ENCODE results near the gene RAPSN. TPM values are rescaled to one million over a fixed set of nuclear protein-coding genes. Genes with fewer than 3 reads are reported as not detected.

The RAPSN gene
- total RNA-seq, 2 experiments from 2014 or later, result 0.45 to 1.2 TPM

DNA sequence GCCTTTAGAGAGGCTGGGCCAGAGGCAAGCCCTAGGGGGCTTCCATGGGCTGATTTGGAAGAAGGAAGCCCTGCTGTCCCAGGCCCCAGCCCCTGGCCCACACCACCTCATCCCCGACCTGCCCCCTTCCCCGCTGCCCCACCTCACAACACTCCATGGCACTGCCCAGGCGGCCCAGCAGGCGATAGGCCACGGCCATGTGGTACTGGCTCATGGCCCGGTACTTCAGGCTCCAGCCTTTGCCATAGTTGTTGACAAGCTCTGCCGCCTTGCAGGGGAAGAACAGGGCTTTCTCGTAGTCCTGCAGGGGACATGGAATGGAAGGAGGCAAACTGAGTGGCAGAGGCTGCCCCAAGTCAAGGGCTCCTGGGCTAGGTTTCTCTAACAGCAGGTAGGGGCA, 6.4 kb downstream of the RAPSN start:
- ATAC-seq, result no peak
- peaks cover 8% of the 10 kb centered on the region for H3K4me1 Mint-ChIP-seq (ENCODE audit: low read depth)
- H3K4me3 Mint-ChIP-seq, result no peak overlapping the region
- ChIA-PET POLR2A (no interaction called here), CTCF (interaction anchor here (1.9 to 2.3 kb wide), 2 partner anchors 11 to 31 kb away, joined by 6 to 8 read pairs; no protein-coding TSS in a partner anchor)
- H3K27me3 Mint-ChIP-seq (ENCODE audit: low read depth), result no peaks in the 10 kb centered on the region
- no peak for DNase-seq
- no peak overlapping the region for H3K27ac Mint-ChIP-seq
- no peaks in the 10 kb centered on the region for H3K36me3 Mint-ChIP-seq (ENCODE audit: low read depth)
- H3K9me3 Mint-ChIP-seq (ENCODE audit: insufficient read depth), result no peaks in the 10 kb centered on the region

DNA sequence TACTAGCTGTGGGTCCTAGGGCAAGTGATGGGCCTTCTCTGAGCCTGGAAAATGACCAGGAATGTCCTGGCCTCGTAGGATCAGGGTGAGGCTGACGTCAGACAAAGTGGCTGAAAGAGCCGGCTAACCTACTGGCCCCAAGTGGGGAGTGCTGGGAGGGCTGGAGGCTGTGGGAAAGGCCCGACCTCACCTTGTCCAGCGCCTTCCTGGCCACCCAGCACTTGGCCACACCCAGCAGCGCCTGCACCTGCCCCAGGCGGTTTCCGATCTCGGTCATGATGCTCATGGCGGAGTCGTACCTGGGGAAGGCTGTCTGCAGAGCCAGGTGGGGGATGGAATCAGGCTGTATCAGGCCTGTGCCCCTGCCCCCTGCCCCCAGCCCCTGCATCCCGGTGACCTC, 7.5 kb downstream of the RAPSN start:
- ChIA-PET POLR2A (no interaction called here), CTCF (interaction anchor here (1.5 kb wide), 1 partner anchor 13 kb away, joined by 6 read pairs; no protein-coding TSS in a partner anchor)
- H3K27ac Mint-ChIP-seq, result no peak overlapping the region
- peaks cover 8% of the 10 kb centered on the region for H3K4me1 Mint-ChIP-seq (ENCODE audit: low read depth)
- no peaks in the 10 kb centered on the region for H3K27me3 Mint-ChIP-seq (ENCODE audit: low read depth)
- ATAC-seq (no peak), DNase-seq (no peak)
- no peaks in the 10 kb centered on the region for H3K9me3 Mint-ChIP-seq (ENCODE audit: insufficient read depth)
- no peaks in the 10 kb centered on the region for H3K36me3 Mint-ChIP-seq (ENCODE audit: low read depth)
- H3K4me3 Mint-ChIP-seq, result no peak overlapping the region

DNA sequence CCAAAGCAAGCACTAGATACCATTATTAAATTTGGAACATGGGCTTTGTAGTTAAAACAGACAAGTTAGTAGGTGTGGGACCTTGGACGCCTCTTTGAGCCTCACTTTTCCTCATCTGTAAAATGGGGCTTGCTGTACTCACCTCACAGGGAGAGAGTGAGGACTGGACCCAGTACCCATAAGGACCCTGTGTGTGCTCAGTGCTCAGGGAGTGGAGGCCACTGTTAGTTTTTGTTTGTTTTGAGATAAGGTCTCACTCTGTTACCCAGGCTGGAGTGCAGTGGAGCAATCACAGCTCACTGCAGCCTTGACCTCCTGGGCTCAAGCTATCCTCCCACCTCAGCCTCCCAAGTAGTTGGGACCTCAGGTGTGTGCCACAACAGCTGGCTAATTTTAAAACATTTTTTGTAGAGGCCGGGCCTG, 8.9 kb downstream of the RAPSN start:
- H3K4me3 Mint-ChIP-seq, result no peak overlapping the region
- H3K4me1 Mint-ChIP-seq (ENCODE audit: low read depth), result peaks cover 8% of the 10 kb centered on the region
- ChIA-PET POLR2A (no interaction called here), CTCF (interaction anchor here (1.5 kb wide), 1 partner anchor 14 kb away, joined by 6 read pairs; no protein-coding TSS in a partner anchor)
- DNase-seq, result no peak
- H3K27me3 Mint-ChIP-seq (ENCODE audit: low read depth), result no peaks in the 10 kb centered on the region
- no peak for ATAC-seq
- no peaks in the 10 kb centered on the region for H3K9me3 Mint-ChIP-seq (ENCODE audit: insufficient read depth)
- H3K27ac Mint-ChIP-seq, result no peak overlapping the region
- H3K36me3 Mint-ChIP-seq (ENCODE audit: low read depth), result no peaks in the 10 kb centered on the region

DNA sequence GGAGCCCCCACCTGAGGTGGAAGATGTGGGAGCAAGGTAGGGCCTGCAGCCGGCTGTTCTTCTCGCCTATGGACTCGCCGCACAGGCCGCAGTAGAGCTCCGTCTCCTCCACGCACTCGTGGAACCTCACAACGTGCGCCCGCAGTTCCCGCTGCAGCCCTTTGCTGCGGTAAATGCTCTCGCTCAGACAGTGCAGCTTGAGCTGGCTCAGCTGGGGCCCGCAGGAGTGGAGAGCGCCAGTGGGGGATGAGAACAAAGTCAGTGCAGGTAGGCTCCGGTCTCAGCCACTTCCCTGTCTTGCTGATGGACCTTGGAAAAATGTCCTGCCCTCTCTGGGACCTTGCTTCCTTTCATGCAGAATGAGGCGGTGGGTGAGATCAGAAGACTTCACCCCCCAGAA, 10.2 kb downstream of the RAPSN start:
- DNase-seq (no peak), ATAC-seq (no peak)
- POLR2A ChIA-PET, result no interaction called here
- Mint-ChIP-seq H3K9me3 (ENCODE audit: insufficient read depth) (no peaks in the 10 kb centered on the region), H3K27me3 (ENCODE audit: low read depth) (no peaks in the 10 kb centered on the region), H3K36me3 (ENCODE audit: low read depth) (no peaks in the 10 kb centered on the region), H3K27ac (no peak overlapping the region), H3K4me1 (ENCODE audit: low read depth) (peaks cover 6% of the 10 kb centered on the region), H3K4me3 (no peak overlapping the region)
- CTCF ChIA-PET, result no interaction called here

DNA sequence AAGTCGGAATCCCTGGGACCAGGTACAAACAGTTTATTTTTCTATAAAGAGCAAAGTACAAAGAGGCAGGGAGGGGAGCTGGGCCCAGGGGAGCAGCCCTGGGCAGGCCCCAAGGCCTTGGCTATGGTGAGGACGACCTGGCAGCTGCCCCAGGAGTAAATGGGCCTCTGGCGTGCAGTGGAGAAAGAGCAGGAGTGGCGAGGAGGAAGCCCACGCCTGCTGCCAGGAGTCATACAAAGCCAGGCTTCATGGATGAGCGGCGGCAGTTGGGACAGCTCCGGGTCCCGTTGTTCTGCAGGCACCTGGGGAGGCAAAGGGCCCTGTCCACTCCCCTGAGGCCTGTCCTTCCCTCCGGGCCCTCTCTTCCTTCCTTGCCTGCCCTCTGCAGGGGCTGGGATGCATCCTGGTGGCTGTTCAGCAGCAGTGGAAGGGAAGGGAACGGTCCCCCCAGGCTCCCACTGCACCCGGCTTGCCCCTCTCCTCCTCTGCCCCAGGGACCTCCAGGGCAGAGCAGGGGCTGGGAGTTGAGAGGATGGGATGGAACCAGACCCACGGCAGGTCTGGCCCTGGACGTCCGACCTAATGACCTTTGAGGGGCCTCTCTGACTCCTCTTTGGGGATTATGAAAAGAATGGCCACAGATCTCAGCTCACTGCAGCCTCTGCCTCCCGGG, 11.1 kb downstream of the RAPSN start:
- no peak for DNase-seq
- Mint-ChIP-seq H3K27me3 (ENCODE audit: low read depth) (peaks cover 4% of the 10 kb centered on the region), H3K9me3 (ENCODE audit: insufficient read depth) (no peaks in the 10 kb centered on the region), H3K4me3 (no peak overlapping the region), H3K4me1 (ENCODE audit: low read depth) (no peaks in the 10 kb centered on the region), H3K36me3 (ENCODE audit: low read depth) (no peaks in the 10 kb centered on the region), H3K27ac (no peak overlapping the region)
- ChIA-PET CTCF (interaction anchor here (1.0 to 1.2 kb wide), 2 partner anchors 26 to 64 kb away, joined by 3 read pairs; no protein-coding TSS in a partner anchor), POLR2A (no interaction called here)
- ATAC-seq, result no peak

DNA sequence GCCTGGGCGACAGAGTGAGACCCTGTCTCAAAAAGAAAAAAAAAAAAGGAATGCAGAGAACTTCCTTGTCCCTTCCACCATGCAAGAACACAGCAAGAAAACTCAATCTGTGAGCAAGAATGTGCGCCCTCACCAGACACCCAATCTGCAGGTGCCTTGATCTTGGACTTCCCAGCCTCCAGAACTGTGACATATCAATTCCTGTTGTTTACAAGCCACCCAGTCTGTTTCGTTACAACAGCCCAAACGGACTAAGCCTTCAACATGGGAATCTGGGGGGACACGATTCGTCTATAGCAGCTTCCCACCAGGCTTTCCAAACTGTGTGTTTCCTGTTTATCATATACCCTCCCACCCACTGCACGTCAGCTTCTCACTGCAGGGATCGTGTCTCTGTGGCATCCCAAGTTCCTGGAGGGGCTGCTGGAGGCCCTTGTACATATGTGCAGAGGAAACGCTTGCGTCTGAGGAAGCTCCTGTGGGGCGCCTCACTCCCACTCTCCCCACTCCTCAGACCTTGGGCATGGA, 11.7 kb downstream of the RAPSN start:
- Mint-ChIP-seq H3K4me1 (ENCODE audit: low read depth) (no peaks in the 10 kb centered on the region), H3K27ac (no peak overlapping the region), H3K4me3 (no peak overlapping the region), H3K9me3 (ENCODE audit: insufficient read depth) (no peaks in the 10 kb centered on the region), H3K27me3 (ENCODE audit: low read depth) (peaks cover 4% of the 10 kb centered on the region), H3K36me3 (ENCODE audit: low read depth) (no peaks in the 10 kb centered on the region)
- ChIA-PET CTCF (interaction anchor here (1.0 to 1.2 kb wide), 2 partner anchors 25 to 63 kb away, joined by 3 read pairs; no protein-coding TSS in a partner anchor), POLR2A (no interaction called here)
- ATAC-seq (no peak), DNase-seq (no peak)

DNA sequence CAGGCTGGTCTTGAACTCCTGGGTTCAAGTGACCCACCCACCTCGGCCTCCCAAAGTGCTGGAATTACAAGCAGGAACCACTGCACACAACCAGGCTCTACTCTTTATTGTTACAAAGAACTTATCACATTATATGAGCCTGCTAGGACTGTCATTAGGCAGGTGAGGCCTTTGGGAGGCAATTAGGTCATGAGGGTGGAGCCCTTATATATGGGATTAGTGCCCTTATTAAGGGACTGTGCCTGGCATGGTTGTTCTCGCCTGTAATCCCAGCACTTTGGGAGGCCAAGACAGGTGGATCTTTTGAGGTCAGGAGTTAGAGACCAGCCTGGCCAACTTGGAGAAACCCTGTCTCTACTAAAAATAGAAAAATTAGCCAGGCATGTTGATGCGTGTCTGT, 12.2 kb downstream of the RAPSN start:
- H3K4me1 Mint-ChIP-seq (ENCODE audit: low read depth), result no peaks in the 10 kb centered on the region

DNA sequence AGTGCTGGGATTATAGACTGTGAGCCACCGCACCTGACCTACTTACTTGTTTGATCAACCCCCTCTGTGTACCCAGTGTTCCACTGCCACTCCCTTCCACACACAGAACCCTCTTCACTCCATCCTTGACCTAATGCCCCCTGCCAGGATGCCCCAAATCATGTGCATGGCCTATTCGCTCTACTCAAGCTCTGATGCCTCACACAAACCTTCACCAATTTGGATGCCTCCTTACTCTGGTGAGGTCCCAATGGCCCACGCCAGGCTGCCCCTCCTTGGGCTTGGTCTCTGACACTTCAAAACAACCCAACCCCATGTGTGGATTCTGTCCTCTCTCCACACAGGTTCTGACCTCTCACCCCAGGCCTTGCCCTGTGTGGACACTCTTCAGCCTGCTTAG, 13.2 kb downstream of the RAPSN start:
- CTCF ChIA-PET, result no interaction called here
- DNase-seq, result no peak
- Mint-ChIP-seq H3K27ac (no peak overlapping the region), H3K36me3 (ENCODE audit: low read depth) (no peaks in the 10 kb centered on the region), H3K27me3 (ENCODE audit: low read depth) (peaks cover 4% of the 10 kb centered on the region), H3K4me3 (no peak overlapping the region), H3K9me3 (ENCODE audit: insufficient read depth) (no peaks in the 10 kb centered on the region), H3K4me1 (ENCODE audit: low read depth) (no peaks in the 10 kb centered on the region)
- POLR2A ChIA-PET, result no interaction called here
- no peak for ATAC-seq

More for the DNA sequence above, 12.2 kb downstream of the RAPSN start:
- Mint-ChIP-seq H3K9me3 (ENCODE audit: insufficient read depth) (no peaks in the 10 kb centered on the region), H3K27ac (no peak overlapping the region), H3K4me3 (no peak overlapping the region), H3K27me3 (ENCODE audit: low read depth) (peaks cover 4% of the 10 kb centered on the region), H3K36me3 (ENCODE audit: low read depth) (no peaks in the 10 kb centered on the region)
- DNase-seq (no peak), ATAC-seq (no peak)
- POLR2A ChIA-PET, result no interaction called here
- CTCF ChIA-PET, result interaction anchor here (1.0 to 1.2 kb wide), 2 partner anchors 24 to 62 kb away, joined by 3 read pairs; no protein-coding TSS in a partner anchor

DNA sequence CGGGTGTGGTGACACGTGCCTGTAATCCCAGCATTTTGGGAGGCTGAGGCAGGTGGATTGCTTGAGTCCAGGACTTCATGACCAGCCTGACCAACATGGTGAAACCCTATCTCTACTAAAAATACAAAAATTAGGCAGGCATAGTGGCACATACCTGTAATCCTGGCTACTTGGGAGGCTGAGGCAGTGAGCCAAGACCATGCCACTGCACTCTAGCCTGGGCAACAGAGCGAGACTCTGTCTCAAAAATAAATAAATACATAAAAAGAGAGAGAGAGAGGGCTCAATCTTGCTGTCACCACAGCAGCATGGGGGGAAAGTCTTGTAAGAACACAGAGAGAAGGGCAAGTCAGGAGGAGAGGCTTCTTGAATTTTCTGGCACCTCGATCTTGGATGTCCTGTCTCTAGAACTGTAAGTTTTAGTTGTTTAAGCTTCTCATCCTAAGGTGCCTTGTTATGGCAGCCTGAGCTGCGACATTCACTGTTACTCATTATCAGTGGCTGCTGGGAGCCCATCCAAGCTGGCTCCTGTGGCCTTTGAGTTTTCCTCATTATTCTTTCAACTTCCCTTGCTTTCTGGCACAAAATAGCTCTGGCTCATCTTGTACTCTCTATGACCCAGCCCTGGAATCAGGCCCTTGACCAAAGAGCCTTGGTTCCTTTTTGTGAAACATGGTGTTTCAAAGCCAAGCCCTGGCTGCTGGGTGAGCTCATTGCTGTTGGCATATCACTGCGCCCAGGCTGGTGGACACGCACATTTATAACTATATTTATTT, 14.7 kb downstream of the RAPSN start:
- no peaks in the 10 kb centered on the region for H3K36me3 Mint-ChIP-seq (ENCODE audit: low read depth)

DNA sequence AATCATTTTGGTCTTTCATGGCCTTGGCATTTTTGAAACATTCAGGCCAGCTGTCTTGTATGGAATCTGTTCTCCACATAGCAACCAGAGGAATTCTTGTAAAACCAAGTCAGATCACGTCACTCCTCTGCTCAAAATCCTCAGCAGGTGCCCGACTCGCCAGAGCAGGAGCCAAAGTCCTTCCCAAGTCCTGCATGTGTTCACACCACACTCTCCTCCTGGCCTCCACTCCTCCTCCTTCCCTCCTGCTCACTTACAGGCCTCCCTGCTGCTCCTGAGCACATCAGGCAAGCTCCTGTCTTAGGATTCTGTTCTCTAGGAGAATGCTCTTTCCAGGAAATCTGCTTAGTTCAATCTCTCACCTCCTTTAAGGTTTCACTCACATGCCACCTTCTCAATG, 15.8 kb downstream of the RAPSN start:
- ATAC-seq (no peak), DNase-seq (no peak)
- H3K9me3 Mint-ChIP-seq (ENCODE audit: insufficient read depth), result no peaks in the 10 kb centered on the region
- H3K4me1 Mint-ChIP-seq (ENCODE audit: low read depth), result no peaks in the 10 kb centered on the region
- H3K27me3 Mint-ChIP-seq (ENCODE audit: low read depth), result peaks cover 4% of the 10 kb centered on the region
- no peak overlapping the region for H3K27ac Mint-ChIP-seq
- H3K36me3 Mint-ChIP-seq (ENCODE audit: low read depth), result no peaks in the 10 kb centered on the region
- CTCF ChIA-PET, result interaction anchor here (1.2 to 1.6 kb wide), 2 partner anchors 22 to 59 kb away, joined by 3 to 4 read pairs; no protein-coding TSS in a partner anchor
- POLR2A ChIA-PET, result no interaction called here
- H3K4me3 Mint-ChIP-seq, result no peak overlapping the region

More for the DNA sequence above, 14.7 kb downstream of the RAPSN start:
- H3K4me1 Mint-ChIP-seq (ENCODE audit: low read depth), result no peaks in the 10 kb centered on the region
- no peak overlapping the region for H3K4me3 Mint-ChIP-seq
- ChIA-PET CTCF (no interaction called here), POLR2A (no interaction called here)
- peaks cover 4% of the 10 kb centered on the region for H3K27me3 Mint-ChIP-seq (ENCODE audit: low read depth)
- H3K27ac Mint-ChIP-seq, result no peak overlapping the region
- H3K9me3 Mint-ChIP-seq (ENCODE audit: insufficient read depth), result no peaks in the 10 kb centered on the region
- no peak for ATAC-seq
- DNase-seq, result no peak

DNA sequence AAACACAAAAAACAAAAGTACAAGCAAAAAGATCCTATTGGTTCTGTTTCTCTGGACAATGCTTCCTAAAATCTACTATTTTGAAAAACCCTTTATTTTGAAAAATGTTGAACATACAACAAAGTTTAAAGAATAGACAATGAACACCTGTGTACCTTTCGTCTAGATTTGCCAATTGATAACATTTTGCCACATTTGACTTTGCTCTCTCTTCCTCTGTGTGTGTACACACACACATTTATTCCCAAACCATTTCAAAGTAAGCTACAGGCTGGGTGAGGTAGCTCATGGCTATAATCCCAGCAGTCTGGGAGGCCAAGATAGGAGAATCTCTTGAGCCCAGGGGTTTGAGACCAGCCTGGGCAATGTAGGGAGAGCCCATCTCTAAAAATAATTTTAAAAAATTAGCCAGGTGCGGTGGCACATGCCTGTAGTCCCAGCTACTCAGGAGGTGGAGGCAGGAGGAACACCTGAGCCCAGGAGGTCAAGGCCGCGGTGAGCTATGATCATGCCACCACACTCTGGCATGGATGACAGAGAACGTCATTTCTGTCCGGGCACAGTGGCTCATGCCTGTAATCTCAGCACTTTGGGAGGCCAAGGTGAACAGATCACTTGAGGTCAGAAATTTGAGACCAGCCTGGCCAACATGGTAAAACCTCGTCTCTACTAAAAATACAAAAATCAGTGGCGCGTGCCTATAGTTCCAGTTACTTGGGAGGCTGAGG, 17.4 kb downstream of the RAPSN start:
- Mint-ChIP-seq H3K4me1 (ENCODE audit: low read depth) (peaks cover 5% of the 10 kb centered on the region), H3K27ac (no peak overlapping the region), H3K4me3 (no peak overlapping the region), H3K36me3 (ENCODE audit: low read depth) (no peaks in the 10 kb centered on the region), H3K9me3 (ENCODE audit: insufficient read depth) (no peaks in the 10 kb centered on the region), H3K27me3 (ENCODE audit: low read depth) (peaks cover 4% of the 10 kb centered on the region)
- DNase-seq, result no peak
- ATAC-seq, result no peak
- ChIA-PET CTCF (interaction anchor here (0.7 to 1.6 kb wide), 2 partner anchors 58 to 164 kb away, joined by 3 to 4 read pairs; no protein-coding TSS in a partner anchor), POLR2A (no interaction called here)
